B cell (primary cell): ENCODE measurements around the gene ME1. TPM values are rescaled to one million over a fixed set of nuclear protein-coding genes. Genes with fewer than 3 reads are reported as not detected.

Experiments used
- ATAC-seq: fragments of 200-7000 bp; cut with Tn5 transposase; one replicate; pipeline ENCODE4 v1.10.0; 2021; ENCODE audit warnings: low read depth, mild to moderate bottlenecking, moderate number of reproducible peaks, moderate library complexity
- CTCF ChIA-PET: fragments of 350-600 bp; sonication (Branson Sonifier 250); formaldehyde crosslinking; loops from one replicate; lab custom pipeline; 2021; ENCODE audit warnings: antibody characterized with exemption, inconsistent platforms; lab: Charles Lee
- POLR2A ChIA-PET: fragments of 350-600 bp; sonication (Branson Sonifier 250); formaldehyde crosslinking; loops from one replicate; lab custom pipeline; 2021; ENCODE audit warnings: antibody characterized with exemption; lab: Charles Lee
- DNase-seq: peaks from one replicate; pipeline ENCODE4 v3.0.0; 2013
- H2AFZ ChIP-seq: 2 replicates; pipeline ENCODE4 v1.6.1; 2012; ENCODE audit warnings: mild to moderate bottlenecking, low read depth, low read length; ENCODE audit not compliant: insufficient read depth, poor library complexity, severe bottlenecking
- H3K27ac ChIP-seq, 2 donors: 1 replicate in 1 of 2; 2 replicates in 1 of 2; pipeline ENCODE4 v1.5.1; 2012 to 2013; ENCODE audit warnings: low read length in 2 of 2, mild to moderate bottlenecking in 2 of 2, moderate library complexity in 1 of 2
- H3K27me3 ChIP-seq, 4 experiments: fragments of 200-600 bp in 1 of 4; sonication (generic) in 1 of 4; replicated peaks in 1 of 4; 1 replicate in 2 of 4; 2 replicates in 2 of 4; pipeline versions ENCODE4 v1.6.1 to v1.7.0; 2013 to 2016; ENCODE audit warnings: low read length in 3 of 4, mild to moderate bottlenecking in 2 of 4, mixed read lengths in 1 of 4, moderate library complexity in 1 of 4; ENCODE audit not compliant: insufficient read depth in 4 of 4, control insufficient read depth in 3 of 4; ENCODE audit errors: control extremely low read depth in 1 of 4
- H3K36me3 ChIP-seq, 2 experiments: replicated peaks in 1 of 2; 1 replicate in 1 of 2; 2 replicates in 1 of 2; pipeline versions ENCODE4 v1.6.1 to v1.7.1; 2013; ENCODE audit warnings: low read length in 1 of 2; ENCODE audit not compliant: insufficient read depth in 2 of 2, control insufficient read depth in 1 of 2; ENCODE audit errors: control extremely low read depth in 1 of 2, extremely low read depth in 1 of 2
- H3K4me1 ChIP-seq, 2 donors: fragments of 200-600 bp in 1 of 2; sonication (generic) in 1 of 2; 1 replicate in 1 of 2; 2 replicates in 1 of 2; pipeline versions ENCODE4 v1.5.1 to v1.6.1; 2013 to 2017; ENCODE audit warnings: low read length in 2 of 2; ENCODE audit not compliant: control insufficient read depth in 2 of 2, insufficient read depth in 2 of 2
- H3K4me2 ChIP-seq: replicated peaks from 2 replicates; pipeline ENCODE3; 2012; ENCODE audit warnings: mild to moderate bottlenecking, low read depth, low read length; ENCODE audit not compliant: poor library complexity, severe bottlenecking
- H3K4me3 ChIP-seq, 5 experiments: fragments of 200-600 bp in 1 of 5; sonication (generic) in 1 of 5; 1 replicate in 3 of 5; 2 replicates in 2 of 5; pipeline versions ENCODE4 v1.5.1 to v1.7.0; 2011 to 2016; ENCODE audit warnings: low read length in 4 of 5, mild to moderate bottlenecking in 4 of 5, low read depth in 2 of 5, control low read depth in 1 of 5, moderate library complexity in 1 of 5; ENCODE audit not compliant: insufficient read depth in 1 of 5; ENCODE audit errors: control extremely low read depth in 1 of 5, extremely low read depth in 1 of 5
- H3K79me2 ChIP-seq: fragments of 200-600 bp; sonication (generic); one replicate; pipeline ENCODE4 v1.6.0; 2016; ENCODE audit warnings: low read length; ENCODE audit not compliant: control insufficient read depth, insufficient read depth
- H3K9ac ChIP-seq: fragments of 200-600 bp; sonication (generic); 2 replicates; pipeline ENCODE4 v1.6.1; 2017; ENCODE audit warnings: mild to moderate bottlenecking, low read length, moderate library complexity
- H3K9me3 ChIP-seq, 3 donors: one replicate each; pipeline versions ENCODE4 v1.6.1 to v1.7.1; 2013; ENCODE audit warnings: low read length in 2 of 3; ENCODE audit not compliant: control insufficient read depth in 2 of 3, insufficient read depth in 1 of 3; ENCODE audit errors: control extremely low read depth in 1 of 3
- H4K20me1 ChIP-seq: 2 replicates; pipeline ENCODE4 v1.6.0; 2012; ENCODE audit warnings: mild to moderate bottlenecking, low read length; ENCODE audit not compliant: insufficient read depth, control insufficient read depth, poor library complexity, severe bottlenecking
- H3K27ac Mint-ChIP-seq: one replicate; pipeline ENCODE4 v1.8.0; 2021; ENCODE audit warnings: mixed read lengths
- H3K27me3 Mint-ChIP-seq: one replicate; pipeline ENCODE4 v1.8.0; 2021; ENCODE audit warnings: mixed read lengths
- H3K4me1 Mint-ChIP-seq: one replicate; pipeline ENCODE4 v1.8.0; 2021; ENCODE audit warnings: mixed read lengths
- H3K4me3 Mint-ChIP-seq: one replicate; pipeline ENCODE4 v1.8.0; 2021; ENCODE audit warnings: mixed read lengths
- H3K9me3 Mint-ChIP-seq: one replicate; pipeline ENCODE4 v1.8.0; 2022; ENCODE audit warnings: mixed read lengths; ENCODE audit not compliant: insufficient read depth
- CTCF ChIP-seq: fragments of 200-600 bp; IDR thresholded peaks from one replicate; pipeline ENCODE4 v1.8.0; 2022; ENCODE audit warnings: antibody characterized with exemption, mild to moderate bottlenecking
- EZH2 ChIP-seq: IDR thresholded peaks from 2 replicates; pipeline ENCODE4 v1.6.1; 2012; ENCODE audit warnings: borderline replicate concordance, low read depth, mild to moderate bottlenecking, moderate library complexity, low read length; ENCODE audit not compliant: insufficient read depth, poor library complexity, severe bottlenecking
- WGBS: methylation state at CpG from one replicate; pipeline ENCODE4 v1.1.5; 2013; ENCODE audit warnings: missing lambda C conversion rate; ENCODE audit not compliant: insufficient coverage; 5-methylcytosine and 5-hydroxymethylcytosine counted together
- intact Hi-C: fragments of 100-400 bp; cut with micrococcal nuclease; formaldehyde crosslinking; loops from one replicate; pipeline ENCODE4 v1.10.0; 2022
- polyA plus RNA-seq: library from polyadenylated mRNA; depleted of rRNA; stranded (reverse); fragments of >200 nt; gene quantifications from 2 replicates; pipeline ENCODE4 v1.2.3, GENCODE V29; 2012
- total RNA-seq, 2 donors: library from RNA; stranded (reverse); fragments of 120-200 nt in 1 of 2; gene quantifications; 1 replicate in 1 of 2; 2 replicates in 1 of 2; pipeline versions ENCODE4 v1.2.3 to v1.2.4, GENCODE V29; 2013 to 2022

The ME1 gene
- total and polyA plus RNA-seq, 2 donors (not counting 1 experiment from before 2014, with no cell fraction given) = not detected

- Histone ChIP-seq H3K4me1 (no peaks in the 10 kb centered on the region), H3K4me2 (no peak overlapping the region), H3K4me3 (no peak overlapping the region), H4K20me1 (no peaks in the 10 kb centered on the region), H3K9me3 (no peaks in the 10 kb centered on the region), H2AFZ (no peak overlapping the region), H3K27me3 (no peaks in the 10 kb centered on the region), H3K27ac (no peak overlapping the region), H3K36me3 (no peaks in the 10 kb centered on the region), H3K79me2 (no peaks in the 10 kb centered on the region), H3K9ac (no peak overlapping the region)
- DNase-seq (no peak), ATAC-seq (no peak)
- no CpG with 5 or more reads among the region's 1 CpG for WGBS
- ChIA-PET POLR2A (no interaction called here), CTCF (no interaction called here)
- H3K27ac Mint-ChIP-seq = no peak overlapping the region
- peaks cover 8% of the 10 kb centered on the region for H3K27me3 Mint-ChIP-seq
- no peak overlapping the region for H3K4me3 Mint-ChIP-seq
- H3K4me1 Mint-ChIP-seq = no peaks in the 10 kb centered on the region
- intact Hi-C loops = no loop called here
- H3K9me3 Mint-ChIP-seq = no peaks in the 10 kb centered on the region
- TF ChIP-seq EZH2 (no peak), CTCF (no peak)
These were observed 178.1 kb downstream of the ME1 start for GRCh38 chr6:83252719-83253118.

- ChIA-PET POLR2A (no interaction called here), CTCF (no interaction called here)
- no peak for TF ChIP-seq CTCF
- no peak for TF ChIP-seq EZH2
- no peak overlapping the region for H2AFZ ChIP-seq
- H3K4me1 ChIP-seq = no peaks in the 10 kb centered on the region
- H4K20me1 ChIP-seq = no peaks in the 10 kb centered on the region
- no peaks in the 10 kb centered on the region for H3K27me3 ChIP-seq
- no peak for DNase-seq
- no peak overlapping the region for H3K4me2 ChIP-seq
- H3K4me3 ChIP-seq = no peak overlapping the region
- H3K9me3 Mint-ChIP-seq = no peaks in the 10 kb centered on the region
- no peaks in the 10 kb centered on the region for H3K9me3 ChIP-seq
- H3K4me1 Mint-ChIP-seq = no peaks in the 10 kb centered on the region
- no peak overlapping the region for H3K27ac ChIP-seq
- H3K9ac ChIP-seq = no peak overlapping the region
- H3K79me2 ChIP-seq = no peaks in the 10 kb centered on the region
- H3K4me3 Mint-ChIP-seq = no peak overlapping the region
- no peak for ATAC-seq
- no peaks in the 10 kb centered on the region for H3K36me3 ChIP-seq
- H3K27me3 Mint-ChIP-seq = peaks cover 8% of the 10 kb centered on the region
- intact Hi-C loops = no loop called here
- no peak overlapping the region for H3K27ac Mint-ChIP-seq
These were observed 180.6 kb downstream of the ME1 start for GRCh38 chr6:83250235-83250634.
